HFFc6 (cell line): ENCODE results near the gene TTC38. TPM values are rescaled to one million over a fixed set of nuclear protein-coding genes. Genes with fewer than 3 reads are reported as not detected.

ENCODE experiments used
- DNase-seq: peaks from one replicate; pipeline ENCODE4 v3.0.0-alpha.2; 2018
- H3K27ac Mint-ChIP-seq: 2 replicates; pipeline ENCODE4 v1.8.0; 2020; ENCODE audit warnings: mild to moderate bottlenecking, mixed read lengths
- H3K27me3 Mint-ChIP-seq: 2 replicates; pipeline ENCODE4 v1.8.0; 2021; ENCODE audit warnings: mild to moderate bottlenecking, moderate library complexity, mixed read lengths; ENCODE audit not compliant: insufficient read depth
- H3K36me3 Mint-ChIP-seq: 2 replicates; pipeline ENCODE4 v1.8.0; 2021; ENCODE audit warnings: low read depth, mixed read lengths
- H3K4me1 Mint-ChIP-seq: 2 replicates; pipeline ENCODE4 v1.8.0; 2020; ENCODE audit warnings: low read depth, mixed read lengths
- H3K4me3 Mint-ChIP-seq: 2 replicates; pipeline ENCODE4 v1.8.0; 2020; ENCODE audit warnings: mild to moderate bottlenecking, moderate library complexity, mixed read lengths
- H3K9me3 Mint-ChIP-seq: 2 replicates; pipeline ENCODE4 v1.8.0; 2020; ENCODE audit warnings: mild to moderate bottlenecking, mixed read lengths
- total RNA-seq, 6 experiments: library from RNA; stranded (reverse); fragmentation: NEBNext Ultra II Directional; extraction: Animal tissue kit (Norgen Biotek cat#: 25700); gene quantifications; 2 replicates in 1 of 6; 3 replicates in 5 of 6; pipeline ENCODE4 v1.2.3, GENCODE V29; 2021
- TF ChIP-seq, protein P1 (sequence below): fragments of 200-600 bp; sonication (generic); IDR thresholded peaks from 2 replicates; pipeline ENCODE4 v1.5.0; 2021; ENCODE audit warnings: antibody characterized with exemption, mild to moderate bottlenecking

The TTC38 gene
- total RNA-seq, 6 experiments from 2014 or later: 31.2 to 38.6 (median 36.6) TPM

DNA sequence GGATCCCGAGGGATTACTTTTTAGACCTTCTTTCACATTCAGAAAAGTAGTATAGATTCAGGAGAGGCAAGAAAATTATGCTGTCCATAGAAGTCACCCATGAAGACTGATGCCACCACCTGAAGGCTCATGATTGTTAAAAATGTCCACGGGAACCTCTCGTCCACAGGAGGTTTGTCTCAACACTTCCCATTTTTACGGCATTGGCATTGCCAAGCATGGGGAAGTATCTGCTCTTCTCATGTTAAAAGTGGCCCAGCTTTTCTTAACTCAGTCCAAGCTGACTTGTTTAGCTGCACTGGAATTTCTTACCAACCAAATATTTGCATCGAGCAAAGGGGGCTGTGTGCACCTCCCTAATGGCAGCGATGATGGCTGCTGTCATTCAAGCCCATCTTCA, 27.3 kb upstream of the TTC38 start:
- peaks cover under 1% of the 10 kb centered on the region; the same call in 1 of the 2 replicates for H3K4me1 Mint-ChIP-seq

DNA sequence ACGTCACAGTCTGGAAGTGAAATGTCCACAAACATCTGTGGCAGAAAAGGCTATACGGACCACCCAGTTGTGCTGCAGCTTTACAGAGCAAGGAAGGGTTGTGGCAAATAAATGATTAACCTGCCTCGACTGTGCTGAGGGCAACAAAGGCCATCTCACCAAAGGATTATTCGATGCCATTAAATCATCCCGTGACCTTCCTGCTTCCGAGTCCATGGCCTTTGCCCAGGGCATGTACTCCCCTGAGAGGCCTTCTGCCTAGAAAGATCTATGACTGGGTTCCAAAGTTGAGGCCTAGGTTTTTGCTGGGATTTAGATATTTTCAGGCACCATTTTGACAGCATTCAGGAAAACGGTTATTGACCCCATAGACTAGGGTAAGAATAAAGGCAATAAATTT, 26.9 kb upstream of the TTC38 start:
- H3K27me3 Mint-ChIP-seq: no peaks in the 10 kb centered on the region; the same call in 1 of the 2 replicates
- no peak for DNase-seq
- TF ChIP-seq, protein P1, sequence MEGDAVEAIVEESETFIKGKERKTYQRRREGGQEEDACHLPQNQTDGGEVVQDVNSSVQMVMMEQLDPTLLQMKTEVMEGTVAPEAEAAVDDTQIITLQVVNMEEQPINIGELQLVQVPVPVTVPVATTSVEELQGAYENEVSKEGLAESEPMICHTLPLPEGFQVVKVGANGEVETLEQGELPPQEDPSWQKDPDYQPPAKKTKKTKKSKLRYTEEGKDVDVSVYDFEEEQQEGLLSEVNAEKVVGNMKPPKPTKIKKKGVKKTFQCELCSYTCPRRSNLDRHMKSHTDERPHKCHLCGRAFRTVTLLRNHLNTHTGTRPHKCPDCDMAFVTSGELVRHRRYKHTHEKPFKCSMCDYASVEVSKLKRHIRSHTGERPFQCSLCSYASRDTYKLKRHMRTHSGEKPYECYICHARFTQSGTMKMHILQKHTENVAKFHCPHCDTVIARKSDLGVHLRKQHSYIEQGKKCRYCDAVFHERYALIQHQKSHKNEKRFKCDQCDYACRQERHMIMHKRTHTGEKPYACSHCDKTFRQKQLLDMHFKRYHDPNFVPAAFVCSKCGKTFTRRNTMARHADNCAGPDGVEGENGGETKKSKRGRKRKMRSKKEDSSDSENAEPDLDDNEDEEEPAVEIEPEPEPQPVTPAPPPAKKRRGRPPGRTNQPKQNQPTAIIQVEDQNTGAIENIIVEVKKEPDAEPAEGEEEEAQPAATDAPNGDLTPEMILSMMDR: no peak
- no peak overlapping the region for H3K27ac Mint-ChIP-seq
- peaks cover 5% of the 10 kb centered on the region; the same call in 1 of the 2 replicates for H3K36me3 Mint-ChIP-seq
- no peaks in the 10 kb centered on the region for H3K9me3 Mint-ChIP-seq
- no peak overlapping the region for H3K4me3 Mint-ChIP-seq
- H3K4me1 Mint-ChIP-seq: peaks cover 5% of the 10 kb centered on the region; the same call in 1 of the 2 replicates

More for the DNA sequence above, 27.3 kb upstream of the TTC38 start:
- Mint-ChIP-seq H3K9me3 (no peaks in the 10 kb centered on the region), H3K36me3 (peaks cover 5% of the 10 kb centered on the region; the same call in 1 of the 2 replicates), H3K27me3 (no peaks in the 10 kb centered on the region; the same call in 1 of the 2 replicates), H3K4me3 (no peak overlapping the region), H3K27ac (no peak overlapping the region)
- DNase-seq: no peak
- TF ChIP-seq, protein P1: no peak

DNA sequence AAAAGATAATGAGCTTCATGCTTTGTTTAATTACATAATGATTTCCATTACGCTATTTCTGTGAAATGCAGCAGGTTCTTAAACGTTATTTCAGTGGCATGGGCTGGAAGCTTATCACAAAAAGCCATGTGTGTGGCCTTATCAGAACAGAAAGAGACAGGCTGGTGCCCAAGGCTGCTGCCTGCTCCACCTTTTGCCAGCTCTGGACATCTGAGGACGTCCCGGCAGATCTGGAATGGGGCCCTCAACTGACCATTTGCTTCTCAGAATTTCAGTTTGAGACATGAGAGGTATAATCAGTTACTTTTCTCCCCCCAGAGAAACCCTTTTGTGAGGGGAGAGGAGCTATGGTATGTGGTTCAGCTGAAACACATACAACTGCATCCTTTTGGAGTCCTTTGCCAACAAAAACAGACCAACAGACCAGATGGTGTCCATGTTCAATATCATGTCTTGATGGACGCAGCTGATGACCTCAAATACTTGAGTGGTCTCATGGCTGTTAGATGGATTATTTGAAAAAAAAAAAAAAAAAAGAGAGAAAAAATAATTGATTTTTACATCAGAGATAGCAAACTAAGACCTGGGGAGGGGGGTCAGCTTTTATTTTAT, 26.3 kb upstream of the TTC38 start:
- no peak overlapping the region for H3K27ac Mint-ChIP-seq
- TF ChIP-seq, protein P1: no peak
- no peak for DNase-seq
- H3K9me3 Mint-ChIP-seq: no peaks in the 10 kb centered on the region
- no peaks in the 10 kb centered on the region; the same call in 1 of the 2 replicates for H3K27me3 Mint-ChIP-seq
- H3K36me3 Mint-ChIP-seq: peaks cover 2% of the 10 kb centered on the region; the same call in 1 of the 2 replicates
- H3K4me3 Mint-ChIP-seq: no peak overlapping the region
- H3K4me1 Mint-ChIP-seq: peaks cover 6% of the 10 kb centered on the region; the same call in 1 of the 2 replicates

DNA sequence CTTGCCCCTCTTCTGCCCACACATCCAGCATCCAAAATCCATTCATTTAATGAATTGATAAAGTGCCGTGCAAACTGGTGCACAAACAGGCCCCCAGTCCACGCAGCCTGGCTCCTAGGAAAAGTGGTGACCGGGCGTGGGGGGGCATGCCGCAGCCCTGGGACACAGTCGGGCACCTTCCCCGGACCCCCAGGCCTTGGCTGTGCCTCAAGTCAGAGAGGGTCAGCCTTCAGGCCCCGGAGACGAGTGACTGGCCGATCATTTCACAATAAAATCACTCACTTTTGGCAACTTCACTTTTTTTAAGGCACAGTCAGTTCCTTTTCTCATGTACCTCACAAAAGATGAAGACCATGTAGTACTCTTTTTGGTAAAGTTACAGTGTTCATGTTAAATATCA, 25.7 kb upstream of the TTC38 start:
- H3K4me3 Mint-ChIP-seq: no peak overlapping the region
- H3K9me3 Mint-ChIP-seq: no peaks in the 10 kb centered on the region
- TF ChIP-seq, protein P1: no peak
- H3K27ac Mint-ChIP-seq: no peak overlapping the region
- H3K27me3 Mint-ChIP-seq: no peaks in the 10 kb centered on the region; the same call in 1 of the 2 replicates
- H3K36me3 Mint-ChIP-seq: no peaks in the 10 kb centered on the region
- no peak for DNase-seq
- H3K4me1 Mint-ChIP-seq: peaks cover 6% of the 10 kb centered on the region; the same call in 1 of the 2 replicates

DNA sequence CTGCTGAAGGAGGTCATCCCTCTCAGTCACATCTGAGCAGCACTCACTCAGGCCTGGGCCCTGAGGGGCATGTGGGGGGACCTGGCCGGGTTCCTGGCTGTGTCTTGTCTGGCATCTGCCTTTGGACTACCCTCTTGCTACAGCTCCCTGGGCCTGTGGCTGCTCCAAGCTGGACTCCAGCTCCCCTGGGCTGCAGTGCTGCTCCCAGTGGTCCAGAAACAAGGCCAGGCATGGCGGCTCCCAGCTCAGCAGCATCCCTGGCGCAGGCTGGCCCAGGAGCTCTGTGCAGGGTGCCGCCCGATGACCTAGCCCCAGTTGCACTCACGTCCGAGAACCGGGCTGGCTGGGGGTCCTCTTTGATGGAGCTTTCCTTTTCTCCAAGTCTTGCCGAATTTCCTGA, 23.0 kb upstream of the TTC38 start:
- Mint-ChIP-seq H3K36me3 (no peaks in the 10 kb centered on the region), H3K9me3 (no peaks in the 10 kb centered on the region), H3K27me3 (no peaks in the 10 kb centered on the region; the same call in 1 of the 2 replicates), H3K27ac (no peak overlapping the region), H3K4me1 (peaks cover 10% of the 10 kb centered on the region), H3K4me3 (no peak overlapping the region)
- DNase-seq: no peak
- TF ChIP-seq, protein P1: no peak
